Stimulated activated CD4-positive, alpha-beta T cell treated with anti-CD3 and anti-CD28 coated beads, TNF-alpha, amount 100 ng/mL, for 4 hours (primary cell): ENCODE results near the gene FER.

Experiments
- DNase-seq, 3 experiments: peaks; one replicate each; pipeline ENCODE4 v3.0.0-alpha.2; 2020; ENCODE audit warnings: low read depth in 3 of 3

Gene FER

DNA sequence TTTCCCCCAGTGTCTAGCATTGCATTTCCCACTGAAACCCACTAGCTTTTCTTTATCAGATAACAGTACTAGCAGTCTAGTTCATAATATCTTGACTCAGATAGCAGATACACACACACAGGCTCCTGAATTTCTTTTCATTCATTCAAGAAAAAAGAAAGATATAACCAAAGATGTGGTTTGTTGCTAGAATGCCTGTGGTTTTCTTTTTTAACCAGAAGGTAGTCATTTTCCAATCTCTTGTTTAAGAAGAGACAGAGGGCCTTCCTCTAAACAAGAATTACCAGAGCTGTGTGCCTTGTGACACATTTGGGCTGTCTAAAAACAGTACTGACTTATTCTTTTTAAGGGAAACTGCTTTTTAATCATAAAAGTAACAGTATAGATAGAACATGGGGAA is 494.8 kb downstream of the FER start:
- no peak for DNase-seq

DNA sequence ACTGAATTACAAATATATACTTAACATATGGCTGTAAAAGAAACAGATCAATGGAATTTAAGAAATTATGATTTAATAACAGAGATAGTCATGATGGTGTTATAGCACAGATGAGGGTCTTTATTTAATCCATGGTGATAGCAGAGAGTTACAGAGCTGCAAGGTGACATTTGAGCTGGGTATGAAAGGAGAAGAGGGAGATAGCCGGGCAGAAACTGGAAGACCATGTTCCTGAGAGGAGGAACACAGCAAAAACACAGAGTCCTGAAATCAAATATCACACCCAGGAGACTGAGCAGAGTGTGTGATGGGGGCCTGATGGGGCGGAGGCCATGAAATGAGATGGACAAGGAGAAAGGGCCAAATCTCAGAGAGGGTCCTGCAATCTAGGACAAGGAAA is 498.7 kb downstream of the FER start:
- DNase-seq = no peak
